AG20443 (cell line): ENCODE measurements around the gene CCNY.

Source experiments
- DNase-seq: peaks from one replicate; pipeline ENCODE4 v3.0.0; 2012; ENCODE audit warnings: low spot score, mixed read lengths

The CCNY gene

GRCh38 chr10:35585356-35585755 is 249.0 kb downstream of the CCNY start:
- no peak for DNase-seq

- no peak for DNase-seq
Measured at GRCh38 chr10:35585903-35586535, 249.7 kb downstream of the CCNY start.

GRCh38 chr10:35588836-35589235 is 252.5 kb downstream of the CCNY start:
- no peak for DNase-seq

- DNase-seq = no peak
Measured at GRCh38 chr10:35592441-35592840, 256.1 kb downstream of the CCNY start.

- DNase-seq = no peak
Measured at GRCh38 chr10:35594115-35595079, 258.1 kb downstream of the CCNY start.

GRCh38 chr10:35595106-35595505 is 258.8 kb downstream of the CCNY start:
- no peak for DNase-seq

- DNase-seq = no peak
Measured at GRCh38 chr10:35598379-35598778, 262.1 kb downstream of the CCNY start.

- DNase-seq = no peak
Measured at GRCh38 chr10:35600193-35600592, 263.9 kb downstream of the CCNY start.

- no peak for DNase-seq
Measured at GRCh38 chr10:35605191-35605590, 268.9 kb downstream of the CCNY start, which contains the start of gene GJD4. TSS of gene GJD4 (plus strand) at chr10:35605341. CDS start at chr10:35605568, 227 bp downstream.

GRCh38 chr10:35606430-35606829 is 270.1 kb downstream of the CCNY start:
- DNase-seq = peak; percentile 32

GRCh38 chr10:35607475-35608327 is 271.4 kb downstream of the CCNY start:
- DNase-seq = peak; percentile 56

- no peak for DNase-seq
Measured at GRCh38 chr10:35608328-35608672, 272.0 kb downstream of the CCNY start.

- no peak for DNase-seq
Measured at GRCh38 chr10:35611750-35612149, 275.4 kb downstream of the CCNY start.

GRCh38 chr10:35612385-35613106 is 276.2 kb downstream of the CCNY start:
- no peak for DNase-seq

- DNase-seq = no peak
Measured at GRCh38 chr10:35613107-35613440, 276.8 kb downstream of the CCNY start.

- DNase-seq = peak; percentile 59
Measured at GRCh38 chr10:35613597-35614226, 277.4 kb downstream of the CCNY start.

- no peak for DNase-seq
Measured at GRCh38 chr10:35614312-35614711, 278.0 kb downstream of the CCNY start.
